Progenitor cell of endocrine pancreas (in vitro differentiated cells): ENCODE results near the gene LRRC28. TPM values are rescaled to one million over a fixed set of nuclear protein-coding genes. Genes with fewer than 3 reads are reported as not detected.
"Not testable (repeated sequence)": the region's sequence is repeated elsewhere in the genome, so short reads cannot be mapped to it uniquely, and the experiment has no call there.

Experiments
- DNase-seq: peaks from one replicate; pipeline ENCODE4 v3.0.0; 2021; ENCODE audit warnings: low spot score; ENCODE audit not compliant: unreplicated experiment
- H3K27ac Mint-ChIP-seq: 2 replicates; pipeline ENCODE4 v1.8.0; 2021; ENCODE audit warnings: mild to moderate bottlenecking, moderate library complexity, mixed read lengths
- H3K27me3 Mint-ChIP-seq: 2 replicates; pipeline ENCODE4 v1.8.0; 2021; ENCODE audit warnings: mixed read lengths
- H3K36me3 Mint-ChIP-seq: 2 replicates; pipeline ENCODE4 v1.8.0; 2022; ENCODE audit warnings: mixed read lengths; ENCODE audit not compliant: insufficient read depth
- H3K4me1 Mint-ChIP-seq: 2 replicates; pipeline ENCODE4 v1.8.0; 2021; ENCODE audit warnings: low read depth, mixed read lengths
- H3K4me3 Mint-ChIP-seq: 2 replicates; pipeline ENCODE4 v1.8.0; 2021; ENCODE audit warnings: low read depth, mild to moderate bottlenecking, moderate library complexity, mixed read lengths
- H3K9me3 Mint-ChIP-seq: 2 replicates; pipeline ENCODE4 v1.8.0; 2021; ENCODE audit warnings: low read depth, mixed read lengths
- CTCF ChIP-seq: fragments of 200-600 bp; sonication (generic); IDR thresholded peaks from one replicate; pipeline ENCODE4 v1.5.0; 2021; ENCODE audit warnings: antibody characterized with exemption, mild to moderate bottlenecking; ENCODE audit not compliant: unreplicated experiment
- total RNA-seq: library from RNA; stranded (reverse); gene quantifications from 2 replicates; pipeline ENCODE4 v1.2.1, GENCODE V29; 2021

The LRRC28 gene
- total RNA-seq, 1 donor from 2014 or later: 36.5 TPM

- H3K9me3 Mint-ChIP-seq: no peaks in the 10 kb centered on the region
- peaks cover 4% of the 10 kb centered on the region for H3K4me1 Mint-ChIP-seq
- no peak overlapping the region for H3K27ac Mint-ChIP-seq
- H3K36me3 Mint-ChIP-seq: no peaks in the 10 kb centered on the region
- TF ChIP-seq CTCF: no peak
- DNase-seq: no peak
- no peak overlapping the region for H3K4me3 Mint-ChIP-seq
- H3K27me3 Mint-ChIP-seq: peaks cover under 1% of the 10 kb centered on the region
Observed at GRCh38 chr15:99399618-99400017, 148.3 kb downstream of the LRRC28 start.

- not testable (repeated sequence) for H3K27me3 Mint-ChIP-seq, H3K9me3 Mint-ChIP-seq, H3K36me3 Mint-ChIP-seq, H3K27ac Mint-ChIP-seq, H3K4me3 Mint-ChIP-seq, DNase-seq, H3K4me1 Mint-ChIP-seq
Observed at GRCh38 chr15:99401216-99401615, 149.9 kb downstream of the LRRC28 start.

- no peaks in the 10 kb centered on the region for H3K9me3 Mint-ChIP-seq
- no peak overlapping the region for H3K4me3 Mint-ChIP-seq
- no peak for TF ChIP-seq CTCF
- DNase-seq: no peak
- H3K27me3 Mint-ChIP-seq: peaks cover 5% of the 10 kb centered on the region
- H3K27ac Mint-ChIP-seq: no peak overlapping the region
- peaks cover 4% of the 10 kb centered on the region for H3K4me1 Mint-ChIP-seq
- no peaks in the 10 kb centered on the region for H3K36me3 Mint-ChIP-seq
Observed at GRCh38 chr15:99402014-99402729, 150.9 kb downstream of the LRRC28 start.

- no peak for DNase-seq
Observed at GRCh38 chr15:99403597-99403996, 152.3 kb downstream of the LRRC28 start.

GRCh38 chr15:99404454-99404853 is 153.2 kb downstream of the LRRC28 start:
- peaks cover 5% of the 10 kb centered on the region for H3K27me3 Mint-ChIP-seq
- no peak overlapping the region for H3K4me3 Mint-ChIP-seq
- H3K9me3 Mint-ChIP-seq: no peaks in the 10 kb centered on the region
- no peak for TF ChIP-seq CTCF
- H3K36me3 Mint-ChIP-seq: no peaks in the 10 kb centered on the region
- DNase-seq: no peak
- peaks cover 4% of the 10 kb centered on the region for H3K4me1 Mint-ChIP-seq
- no peak overlapping the region for H3K27ac Mint-ChIP-seq

More at GRCh38 chr15:99403597-99403996, 152.3 kb downstream of the LRRC28 start:
- no peaks in the 10 kb centered on the region for H3K9me3 Mint-ChIP-seq
- no peak for TF ChIP-seq CTCF
- no peaks in the 10 kb centered on the region for H3K36me3 Mint-ChIP-seq
- peaks cover 5% of the 10 kb centered on the region for H3K27me3 Mint-ChIP-seq
- H3K4me1 Mint-ChIP-seq: peaks cover 4% of the 10 kb centered on the region
- H3K27ac Mint-ChIP-seq: no peak overlapping the region
- H3K4me3 Mint-ChIP-seq: no peak overlapping the region

GRCh38 chr15:99406120-99406519 is 154.8 kb downstream of the LRRC28 start:
- no peak for TF ChIP-seq CTCF
- H3K27ac Mint-ChIP-seq: no peak overlapping the region
- peaks cover 5% of the 10 kb centered on the region for H3K27me3 Mint-ChIP-seq
- no peak overlapping the region for H3K4me3 Mint-ChIP-seq
- H3K36me3 Mint-ChIP-seq: no peaks in the 10 kb centered on the region
- DNase-seq: no peak
- peaks cover 4% of the 10 kb centered on the region for H3K4me1 Mint-ChIP-seq
- no peaks in the 10 kb centered on the region for H3K9me3 Mint-ChIP-seq
